WTC11 (cell line): Measurements from ENCODE around the gene SLC5A9. TPM values are rescaled to one million over a fixed set of nuclear protein-coding genes. Genes with fewer than 3 reads are reported as not detected.

Experiments
- ATAC-seq: fragments of 200-7000 bp; cut with Tn5 transposase; 2 replicates; pipeline ENCODE4 v1.10.0; 2021; ENCODE audit warnings: mild to moderate bottlenecking, moderate library complexity
- CTCF ChIA-PET: fragments of 300-600 bp; sonication (Branson Sonifier 250); formaldehyde crosslinking; loops from one replicate; lab custom pipeline; 2021; ENCODE audit warnings: antibody characterized with exemption; lab: Charles Lee
- POLR2A ChIA-PET: fragments of 350-600 bp; sonication (Branson Sonifier 250); formaldehyde crosslinking; loops from one replicate; lab custom pipeline; 2021; ENCODE audit warnings: antibody characterized with exemption; lab: Charles Lee
- DNase-seq: peaks from one replicate; pipeline ENCODE4 v3.0.0; 2021; ENCODE audit warnings: low spot score
- H3K27ac Mint-ChIP-seq: 2 replicates; pipeline ENCODE4 v1.8.0; 2021; ENCODE audit warnings: mixed read lengths
- H3K27me3 Mint-ChIP-seq: 2 replicates; pipeline ENCODE4 v1.8.0; 2021; ENCODE audit warnings: low read depth, mild to moderate bottlenecking, moderate library complexity, mixed read lengths
- H3K36me3 Mint-ChIP-seq: 2 replicates; pipeline ENCODE4 v1.8.0; 2021; ENCODE audit warnings: mixed read lengths
- H3K4me1 Mint-ChIP-seq: 2 replicates; pipeline ENCODE4 v1.8.0; 2022; ENCODE audit warnings: mixed read lengths
- H3K4me3 Mint-ChIP-seq: 2 replicates; pipeline ENCODE4 v1.8.0; 2021; ENCODE audit warnings: mild to moderate bottlenecking, moderate library complexity, mixed read lengths
- H3K9me3 Mint-ChIP-seq: 2 replicates; pipeline ENCODE4 v1.8.0; 2021; ENCODE audit warnings: mixed read lengths
- ATF1 ChIP-seq: sonication (generic); formaldehyde crosslinking; IDR thresholded peaks from 2 replicates; pipeline ENCODE4 v1.8.1; 2023; ENCODE audit warnings: mild to moderate bottlenecking, moderate library complexity, missing genetic modification reagents
- ATF3 ChIP-seq: sonication (generic); formaldehyde crosslinking; conservative IDR thresholded peaks from 2 replicates; pipeline ENCODE4 v1.8.1; 2022; ENCODE audit warnings: mild to moderate bottlenecking, missing genetic modification reagents
- CTCF ChIP-seq: fragments of 200-600 bp; IDR thresholded peaks from 2 replicates; pipeline ENCODE4 v1.8.0; 2022; ENCODE audit warnings: antibody characterized with exemption
- E2F4 ChIP-seq: sonication (generic); formaldehyde crosslinking; IDR thresholded peaks from 2 replicates; pipeline ENCODE4 v1.8.1; 2022; ENCODE audit warnings: low read depth, mild to moderate bottlenecking, moderate library complexity, missing genetic modification reagents, borderline replicate concordance
- E2F5 ChIP-seq: sonication (generic); formaldehyde crosslinking; IDR thresholded peaks from 2 replicates; pipeline ENCODE4 v1.8.1; 2022; ENCODE audit warnings: mild to moderate bottlenecking, moderate library complexity, missing genetic modification reagents
- FOXP1 ChIP-seq: sonication (generic); formaldehyde crosslinking; IDR thresholded peaks from 2 replicates; pipeline ENCODE4 v1.8.0; 2022; ENCODE audit warnings: missing genetic modification reagents, mild to moderate bottlenecking, moderate library complexity, borderline replicate concordance
- GTF2I ChIP-seq: fragments of 250-450 bp; sonication (Bioruptor Pico); conservative IDR thresholded peaks from 2 replicates; pipeline ENCODE4 v1.4.0; 2021; ENCODE audit warnings: mild to moderate bottlenecking
- JAZF1 ChIP-seq: fragments of 250-450 bp; sonication (Bioruptor Pico); IDR thresholded peaks from 2 replicates; pipeline ENCODE4 v1.9.0; 2021; ENCODE audit warnings: moderate library complexity, mild to moderate bottlenecking, inconsistent platforms
- OVOL2 ChIP-seq: fragments of 250-450 bp; sonication (Bioruptor Pico); IDR thresholded peaks from 2 replicates; pipeline ENCODE4 v1.9.0; 2021; ENCODE audit warnings: mild to moderate bottlenecking, borderline replicate concordance
- SMAD3 ChIP-seq: sonication (generic); formaldehyde crosslinking; IDR thresholded peaks from 2 replicates; pipeline ENCODE4 v1.8.0; 2022; ENCODE audit warnings: missing genetic modification reagents, mild to moderate bottlenecking, borderline replicate concordance
- SMAD4 ChIP-seq: sonication (generic); formaldehyde crosslinking; IDR thresholded peaks from 2 replicates; pipeline ENCODE4 v1.8.0; 2022; ENCODE audit warnings: mild to moderate bottlenecking, missing genetic modification reagents
- SP1 ChIP-seq: sonication (generic); formaldehyde crosslinking; conservative IDR thresholded peaks from 2 replicates; pipeline ENCODE4 v1.8.1; 2022; ENCODE audit warnings: missing genetic modification reagents
- ZNF281 ChIP-seq: sonication (generic); formaldehyde crosslinking; IDR thresholded peaks from 2 replicates; pipeline ENCODE4 v1.8.0; 2023; ENCODE audit warnings: mild to moderate bottlenecking, missing genetic modification reagents
- ZNF396 ChIP-seq: fragments of 250-450 bp; sonication (Bioruptor Pico); IDR thresholded peaks from 2 replicates; pipeline ENCODE4 v1.8.0; 2021; ENCODE audit warnings: mild to moderate bottlenecking, moderate library complexity, borderline replicate concordance
- ZNF425 ChIP-seq: fragments of 250-450 bp; sonication (Bioruptor Pico); conservative IDR thresholded peaks from 2 replicates; pipeline ENCODE4 v1.9.0; 2021; ENCODE audit warnings: mild to moderate bottlenecking
- ZSCAN18 ChIP-seq: fragments of 250-450 bp; sonication (Bioruptor Pico); IDR thresholded peaks from 2 replicates; pipeline ENCODE4 v2.1.2; 2022; ENCODE audit warnings: mild to moderate bottlenecking, moderate library complexity
- total RNA-seq: library from RNA; stranded (reverse); gene quantifications from 3 replicates; pipeline ENCODE4 v1.2.3, GENCODE V29; 2021

SLC5A9 gene
- total RNA-seq, 1 experiment from 2014 or later: 0.22 TPM

- no peak for TF ChIP-seq ZNF281
- TF ChIP-seq CTCF: no peak
- TF ChIP-seq ZSCAN18 (CRISPR knock-in tag): no peak
- TF ChIP-seq SMAD4 (CRISPR knock-in tag): no peak
- TF ChIP-seq ZNF425 (CRISPR knock-in tag): no peak
- no peak for TF ChIP-seq SMAD3
- TF ChIP-seq ZNF396: no peak
- no peak for TF ChIP-seq SP1 (CRISPR knock-in tag)
- TF ChIP-seq, all 79 proteins: peak for 0
Observed at GRCh38 chr1:48223366-48224240, 1.1 kb downstream of the SLC5A9 start (continued).

GRCh38 chr1:48224791-48225190, 2.3 kb downstream of the SLC5A9 start:
- CTCF ChIA-PET: interaction anchor here (0.6 to 2.3 kb wide), 3 partner anchors 13 to 486 kb away, joined by 3 to 6 read pairs (median 4); no protein-coding TSS in a partner anchor
- no peaks in the 10 kb centered on the region; the same call in 1 of the 2 replicates for H3K27me3 Mint-ChIP-seq
- H3K27ac Mint-ChIP-seq: no peak overlapping the region
- peaks cover 4% of the 10 kb centered on the region for H3K4me1 Mint-ChIP-seq
- ATAC-seq (no peak), DNase-seq (no peak)
- H3K9me3 Mint-ChIP-seq: no peaks in the 10 kb centered on the region
- H3K36me3 Mint-ChIP-seq: no peaks in the 10 kb centered on the region
- no peak overlapping the region for H3K4me3 Mint-ChIP-seq
- POLR2A ChIA-PET: interaction anchor here (0.6 kb wide), 1 partner anchor 308 kb away, joined by 3 read pairs; no protein-coding TSS in a partner anchor
- TF ChIP-seq ZSCAN18 (CRISPR knock-in tag): no peak
- TF ChIP-seq ATF3 (CRISPR knock-in tag): no peak
- TF ChIP-seq OVOL2 (CRISPR knock-in tag): no peak
- TF ChIP-seq JAZF1 (CRISPR knock-in tag): no peak
- no peak for TF ChIP-seq GTF2I (CRISPR knock-in tag)
- TF ChIP-seq E2F4: no peak
- no peak for TF ChIP-seq ATF1 (CRISPR knock-in tag)
- no peak for TF ChIP-seq E2F5 (CRISPR knock-in tag)
- no peak for TF ChIP-seq ZNF281
- no peak for TF ChIP-seq FOXP1
- no peak for TF ChIP-seq SMAD4 (CRISPR knock-in tag)
